ENCODE data around the gene NTN1.

- TF ChIP-seq CTCF (IDR thresholded peaks at IDR 0.05) (no peak), POLR2AphosphoS5 (IDR thresholded peaks at IDR 0.05) (no peak), POLR2A (IDR thresholded peaks at IDR 0.05) (no peak), EP300 (IDR thresholded peaks at IDR 0.05; ENCODE audit: low read depth) (no peak)
Measured at GRCh38 chr17:9174779-9175574, 153.7 kb downstream of the NTN1 start.
